GM12892 (cell line): Measurements from ENCODE around the gene WIPI1.

Experiments
- DNase-seq: peaks from one replicate; pipeline ENCODE4 v3.0.0; 2011; ENCODE audit not compliant: insufficient read length
- FAIRE-seq: peaks from 2 replicates; lab custom pipeline; 2011; peaks lifted over from hg19 to GRCh38; lab: Jason Lieb, UNC
- POLR2A ChIP-seq: IDR thresholded peaks from 2 replicates; pipeline ENCODE4 v1.6.1; 2011; ENCODE audit warnings: low read depth, low read length, control low read depth
- POLR2AphosphoS5 ChIP-seq: IDR thresholded peaks from 2 replicates; pipeline ENCODE4 v1.6.1; 2011; ENCODE audit warnings: low read depth, low read length, control low read depth
- TAF1 ChIP-seq: IDR thresholded peaks from 2 replicates; pipeline ENCODE4 v1.6.1; 2011; ENCODE audit warnings: low read depth, mild to moderate bottlenecking, control low read depth, low read length, borderline replicate concordance

Gene WIPI1

DNA sequence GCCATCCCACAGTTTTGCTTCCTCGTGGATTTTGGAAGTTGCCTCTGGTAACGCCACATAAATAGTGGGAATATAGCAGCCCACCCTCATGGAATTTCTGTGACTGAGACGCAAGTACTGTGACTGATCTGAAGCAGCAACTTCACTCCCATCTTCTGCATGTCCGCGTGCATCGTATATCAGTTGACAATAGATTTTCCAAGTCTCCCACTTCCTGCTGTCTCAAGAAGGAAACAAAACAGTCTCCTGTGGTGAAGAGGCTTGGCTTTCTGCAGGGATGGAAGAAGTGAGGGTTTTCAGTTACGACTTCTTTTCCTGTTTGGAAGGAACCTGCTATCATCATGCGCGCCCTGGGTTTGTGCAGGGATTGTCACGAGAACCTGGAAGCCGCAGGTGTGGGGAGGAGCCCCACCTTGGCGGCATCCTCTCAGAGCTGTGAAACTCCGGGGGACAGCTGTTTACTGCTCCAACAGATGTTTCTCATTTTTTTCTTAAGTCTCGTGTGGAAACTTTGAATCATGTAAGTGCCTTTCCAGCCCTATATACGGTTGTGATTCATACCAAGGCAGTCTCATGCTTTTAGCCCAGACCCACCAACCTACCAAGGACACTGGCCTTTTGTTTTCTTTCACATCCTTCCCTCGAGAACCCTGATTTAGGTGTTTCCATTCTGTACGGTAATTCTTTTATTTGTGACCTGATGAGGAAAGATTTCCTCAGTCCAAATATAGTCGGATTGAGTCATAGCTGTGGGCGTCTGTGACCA is 57.5 kb downstream of the WIPI1 start:
- FAIRE-seq (no peak), DNase-seq (no peak)
- no peak for TF ChIP-seq POLR2A
- TF ChIP-seq POLR2AphosphoS5 = no peak
- TF ChIP-seq TAF1 = no peak

DNA sequence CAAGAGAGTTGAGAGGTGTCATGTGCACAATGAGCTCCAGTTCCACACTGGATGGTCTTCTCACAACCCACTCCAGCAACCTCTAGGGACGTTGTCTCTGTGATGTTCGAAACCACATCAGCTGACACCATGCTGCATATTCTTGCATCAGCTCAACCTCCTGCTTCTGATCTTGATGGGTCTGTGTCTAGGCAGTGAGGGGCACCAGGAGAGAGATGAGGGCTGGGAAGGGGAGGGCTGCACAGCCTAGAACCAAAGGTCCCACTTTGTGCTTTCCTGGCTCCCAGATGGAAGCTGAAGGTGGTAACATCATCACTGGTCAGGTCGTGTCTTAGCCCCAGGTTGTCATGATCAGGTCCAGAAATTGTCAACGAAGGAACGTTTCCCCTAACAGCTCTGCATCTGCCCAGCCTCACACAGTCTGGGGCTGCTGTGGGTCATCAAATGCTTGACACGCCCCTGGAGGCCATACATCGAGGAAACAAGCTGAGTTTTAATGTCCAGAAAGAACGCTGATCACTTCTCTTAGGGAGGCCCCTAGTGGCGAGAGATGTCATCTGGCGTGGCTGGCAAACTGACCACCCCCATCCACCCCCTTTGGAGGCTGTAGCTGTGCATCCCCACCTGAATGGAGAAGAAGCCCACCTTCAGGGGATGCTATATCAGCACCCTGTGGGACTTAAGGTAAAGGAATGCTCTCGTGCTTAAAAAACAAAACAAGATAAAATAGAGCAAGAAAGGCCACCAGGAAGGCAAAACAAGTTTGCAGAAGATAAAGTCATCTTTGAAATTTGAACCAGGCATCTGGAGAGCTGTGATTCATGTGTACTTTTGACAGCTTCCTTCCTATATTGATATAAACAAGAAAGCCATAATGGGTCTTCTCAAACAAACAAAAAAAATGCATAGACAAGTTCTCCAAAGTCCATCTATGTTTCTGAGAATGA is 58.3 kb downstream of the WIPI1 start:
- no peak for TF ChIP-seq POLR2AphosphoS5
- TF ChIP-seq POLR2A = no peak
- TF ChIP-seq TAF1 = no peak
- DNase-seq (peak; percentile 67), FAIRE-seq (peak; percentile 85)

DNA sequence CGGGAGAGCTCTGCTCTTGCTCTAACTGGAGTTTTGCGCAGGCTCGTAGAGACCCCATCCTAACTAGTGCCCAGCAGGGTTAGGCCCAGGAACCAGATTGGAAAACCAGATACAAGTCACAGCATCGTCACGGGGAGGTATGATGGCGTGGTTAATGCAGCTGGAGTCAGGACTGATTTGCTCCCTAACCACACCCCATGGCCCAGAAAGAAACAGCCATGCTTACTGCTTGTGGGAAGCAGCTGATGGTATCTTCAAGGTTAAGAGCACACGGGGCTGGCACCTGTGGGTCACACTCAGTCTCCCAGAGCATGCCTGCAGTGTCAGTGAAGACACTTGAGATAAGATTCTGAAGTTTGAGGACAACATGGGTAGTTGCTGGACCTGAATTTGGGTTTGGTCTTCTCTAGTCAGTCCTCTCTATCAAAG is 60.2 kb downstream of the WIPI1 start:
- FAIRE-seq (no peak), DNase-seq (no peak)

DNA sequence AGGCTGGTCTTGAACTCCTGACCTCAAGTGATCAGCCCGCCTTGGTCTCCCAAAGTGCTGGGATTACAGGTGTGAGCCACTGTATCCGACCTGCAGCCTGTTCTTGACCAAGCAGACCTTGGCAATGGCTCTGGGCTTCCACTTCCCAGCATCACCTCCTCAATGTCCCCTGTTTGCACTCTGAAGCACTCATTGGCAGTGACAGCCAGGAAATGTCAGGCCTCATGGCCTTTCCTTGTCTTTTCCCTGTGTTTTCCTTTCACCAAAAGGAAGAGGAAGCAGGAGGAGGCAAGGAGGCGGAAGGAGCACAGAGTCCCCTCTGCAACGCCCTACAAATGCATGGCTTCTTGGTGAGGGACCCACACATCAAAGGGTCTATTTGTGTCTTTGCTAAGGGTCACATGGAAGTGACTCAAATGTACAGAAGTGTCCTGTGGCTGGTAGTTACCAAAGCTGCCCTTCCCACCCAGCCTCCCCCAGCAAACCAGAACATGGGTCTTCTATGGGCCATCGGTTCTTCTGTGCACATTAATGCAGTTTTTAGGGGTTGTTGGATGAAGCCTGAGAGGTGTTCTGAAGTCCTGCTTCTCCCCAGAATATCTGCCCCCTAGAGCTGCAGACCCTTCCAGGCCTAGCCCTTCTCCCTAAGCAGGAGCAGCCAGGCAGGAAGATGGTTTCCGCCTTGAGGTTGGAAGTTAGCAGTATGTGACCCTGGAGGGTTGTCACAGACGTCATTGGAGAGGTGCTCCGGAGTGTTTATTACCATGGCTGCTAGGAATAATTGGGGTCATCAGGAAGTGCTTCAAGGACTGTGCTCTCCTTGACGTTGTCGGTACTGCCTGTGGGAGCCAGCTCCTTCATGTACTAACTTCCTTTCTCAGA is 60.8 kb downstream of the WIPI1 start:
- FAIRE-seq (no peak), DNase-seq (no peak)

More for the DNA sequence above, 60.2 kb downstream of the WIPI1 start:
- TF ChIP-seq TAF1 (no peak), POLR2AphosphoS5 (no peak), POLR2A (no peak)

DNA sequence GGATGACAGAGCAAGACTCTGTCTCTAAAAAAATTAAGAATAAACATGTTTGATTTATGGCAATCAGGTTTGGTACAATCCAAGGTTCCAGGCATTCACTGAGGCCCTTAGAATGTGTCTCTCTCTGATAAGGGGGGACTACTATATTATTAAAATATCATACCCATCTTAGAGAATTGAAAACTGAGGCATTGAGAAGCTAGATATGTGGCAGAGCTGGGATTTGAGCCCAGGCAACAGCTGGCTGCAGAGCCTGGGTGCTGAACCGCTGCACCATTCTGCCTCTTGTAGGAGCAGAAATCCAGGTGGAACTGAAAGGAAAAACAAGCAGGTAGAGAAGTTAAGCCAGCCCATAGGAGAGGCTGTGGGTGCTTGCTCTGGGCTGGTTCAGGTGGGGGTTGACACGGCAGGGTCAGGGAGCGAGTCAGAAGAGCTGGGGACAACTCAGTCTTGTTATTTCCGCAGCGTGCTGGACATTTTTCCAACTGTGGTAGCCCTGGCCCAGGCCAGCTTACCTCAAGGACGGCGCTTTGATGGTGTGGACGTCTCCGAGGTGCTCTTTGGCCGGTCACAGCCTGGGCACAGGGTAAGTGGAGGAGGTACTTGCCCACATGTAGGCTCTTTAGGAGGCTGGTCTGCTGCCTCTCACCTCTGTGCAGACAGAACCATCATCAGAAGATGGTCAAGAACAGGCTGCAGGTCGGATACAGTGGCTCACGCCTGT is 62.5 kb downstream of the WIPI1 start:
- DNase-seq (no peak), FAIRE-seq (no peak)
- TF ChIP-seq POLR2AphosphoS5 = no peak
- TF ChIP-seq POLR2A = no peak
- no peak for TF ChIP-seq TAF1

More for the DNA sequence above, 60.8 kb downstream of the WIPI1 start:
- TF ChIP-seq POLR2AphosphoS5 = no peak
- no peak for TF ChIP-seq POLR2A

DNA sequence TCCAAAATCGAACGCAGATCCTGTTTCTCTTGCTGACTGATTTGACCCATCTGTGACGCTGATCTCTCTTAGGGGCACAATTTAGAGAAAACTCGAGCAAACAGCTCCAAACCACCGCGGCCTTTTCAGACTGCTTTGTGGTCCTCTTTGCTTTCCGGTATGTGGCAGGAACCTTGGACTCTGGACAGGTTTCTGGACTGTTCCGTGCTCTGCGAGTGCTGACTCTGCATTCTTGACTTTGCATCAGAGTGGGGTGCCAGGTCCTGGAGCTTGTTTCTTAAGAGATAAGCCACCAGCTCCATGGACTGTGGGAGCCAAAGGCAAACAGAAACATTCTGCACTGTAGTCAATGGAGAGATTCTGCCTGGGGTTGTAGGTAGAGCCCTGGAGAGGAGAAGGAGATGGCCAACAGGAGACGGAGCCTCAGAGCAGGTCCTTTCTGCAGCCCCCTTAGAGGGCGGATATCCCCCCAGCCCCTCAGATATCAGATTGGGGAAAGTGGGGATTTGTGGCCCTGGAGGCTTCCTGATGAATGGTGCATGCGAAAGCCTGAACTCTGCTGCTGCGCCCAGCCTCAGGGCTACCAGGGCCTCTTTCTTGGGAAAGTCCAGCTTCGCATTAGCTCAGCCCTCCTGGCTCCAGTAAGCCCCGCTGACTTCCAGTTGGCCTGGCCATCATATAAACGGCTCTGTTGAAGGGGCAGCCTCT is 65.6 kb downstream of the WIPI1 start:
- no peak for FAIRE-seq
- DNase-seq = no peak
- TF ChIP-seq POLR2A (no peak), TAF1 (no peak), POLR2AphosphoS5 (no peak)

DNA sequence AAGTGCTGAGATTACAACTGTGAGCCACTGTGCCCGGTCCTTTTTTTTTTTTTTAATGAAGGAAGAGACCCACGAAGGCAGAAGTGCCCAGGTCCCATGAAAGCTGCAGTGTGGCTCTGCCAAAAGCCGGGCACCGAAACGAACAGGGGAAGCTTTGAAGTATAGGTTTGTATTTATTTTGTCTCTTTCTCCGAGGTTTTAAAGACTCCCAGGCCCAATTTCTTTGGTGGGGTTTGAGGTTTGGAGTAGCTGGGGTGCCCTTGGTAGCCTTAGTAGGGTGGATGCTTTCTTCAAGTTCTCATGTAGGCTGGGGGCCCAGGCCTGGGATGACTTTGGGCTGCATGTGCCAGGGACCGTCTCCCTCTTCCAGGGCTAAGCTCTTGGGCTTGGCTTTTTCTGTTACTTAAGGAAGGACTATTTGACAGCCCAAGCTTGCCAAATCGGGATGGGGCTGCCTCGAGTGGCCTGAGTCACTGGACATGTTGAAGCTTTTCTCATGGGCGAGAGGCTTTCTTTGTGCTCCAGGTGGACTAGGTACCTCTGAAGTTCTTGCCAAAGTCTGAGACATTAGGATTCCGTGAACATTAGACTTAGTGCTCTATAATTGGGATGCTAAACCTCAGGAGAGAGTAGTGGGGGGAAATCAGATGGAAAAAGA is 66.3 kb downstream of the WIPI1 start:
- FAIRE-seq (no peak), DNase-seq (no peak)
- TF ChIP-seq TAF1 (no peak), POLR2AphosphoS5 (no peak), POLR2A (no peak)

DNA sequence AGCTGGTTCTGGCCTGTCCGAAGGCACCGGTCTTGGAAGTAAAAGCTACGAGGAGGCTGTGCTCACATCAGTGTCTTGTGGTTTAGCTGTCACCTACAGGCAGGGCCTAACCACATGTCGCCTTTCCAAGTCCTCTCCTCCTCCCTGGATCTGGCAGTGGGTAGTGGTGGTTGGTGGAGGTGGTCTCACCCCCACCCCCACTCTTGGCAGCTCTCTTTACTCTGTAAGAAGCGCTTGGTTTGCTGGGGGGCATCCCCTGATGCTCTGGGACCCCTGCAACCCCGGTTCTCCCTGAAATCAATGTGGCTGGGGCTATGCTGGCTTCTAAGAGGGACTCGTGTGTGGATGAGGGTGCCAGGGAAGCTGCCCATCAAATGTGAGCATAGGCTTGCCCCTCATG is 68.3 kb downstream of the WIPI1 start:
- FAIRE-seq (no peak), DNase-seq (no peak)
- TF ChIP-seq POLR2AphosphoS5 (no peak), TAF1 (no peak)

DNA sequence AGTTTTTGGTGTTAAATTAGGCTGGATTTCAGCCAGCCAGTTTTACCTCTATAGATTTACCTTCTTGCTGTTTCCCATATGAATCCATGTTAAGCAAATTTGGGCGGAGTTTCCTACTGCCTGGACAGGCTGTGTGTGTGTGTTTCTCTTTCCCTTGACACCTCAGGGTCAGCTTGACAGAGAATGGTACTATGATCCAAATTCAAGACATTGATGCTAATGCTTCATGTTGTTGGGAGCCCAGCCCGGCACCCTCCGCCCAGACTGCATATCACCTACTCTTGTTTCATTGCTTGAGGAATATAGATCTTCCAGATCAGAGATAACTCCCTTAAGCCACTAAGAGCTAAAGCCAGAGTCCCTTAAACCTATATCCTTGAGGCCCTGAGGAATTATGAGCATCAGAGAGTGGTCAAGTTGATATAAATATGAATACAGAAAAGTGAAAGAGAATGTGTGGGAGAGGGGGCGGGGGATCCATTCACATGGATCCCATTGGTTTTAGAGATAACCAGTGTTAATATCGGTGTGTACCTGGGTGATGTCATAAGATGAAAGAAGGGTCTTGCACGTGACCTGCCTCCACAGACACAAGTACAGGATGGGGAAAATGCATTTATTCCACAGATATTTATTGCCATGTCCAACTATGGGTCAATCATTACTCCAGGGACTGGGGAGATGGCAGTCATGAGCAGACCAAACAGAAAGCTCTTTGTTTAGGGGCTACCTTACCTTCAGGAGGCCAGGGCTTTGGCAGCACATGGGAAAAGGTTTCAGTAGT is 69.7 kb downstream of the WIPI1 start:
- no peak for TF ChIP-seq POLR2AphosphoS5
- no peak for TF ChIP-seq POLR2A
- no peak for TF ChIP-seq TAF1
- DNase-seq (no peak), FAIRE-seq (no peak)
